ENCODE measurements around the gene FHOD3. TPM values are rescaled to one million over a fixed set of nuclear protein-coding genes. Genes with fewer than 3 reads are reported as not detected.

The FHOD3 gene
- total RNA-seq, 4 donors from 2014 or later, result 3.5 to 40.0 (median 14.5) TPM

DNA sequence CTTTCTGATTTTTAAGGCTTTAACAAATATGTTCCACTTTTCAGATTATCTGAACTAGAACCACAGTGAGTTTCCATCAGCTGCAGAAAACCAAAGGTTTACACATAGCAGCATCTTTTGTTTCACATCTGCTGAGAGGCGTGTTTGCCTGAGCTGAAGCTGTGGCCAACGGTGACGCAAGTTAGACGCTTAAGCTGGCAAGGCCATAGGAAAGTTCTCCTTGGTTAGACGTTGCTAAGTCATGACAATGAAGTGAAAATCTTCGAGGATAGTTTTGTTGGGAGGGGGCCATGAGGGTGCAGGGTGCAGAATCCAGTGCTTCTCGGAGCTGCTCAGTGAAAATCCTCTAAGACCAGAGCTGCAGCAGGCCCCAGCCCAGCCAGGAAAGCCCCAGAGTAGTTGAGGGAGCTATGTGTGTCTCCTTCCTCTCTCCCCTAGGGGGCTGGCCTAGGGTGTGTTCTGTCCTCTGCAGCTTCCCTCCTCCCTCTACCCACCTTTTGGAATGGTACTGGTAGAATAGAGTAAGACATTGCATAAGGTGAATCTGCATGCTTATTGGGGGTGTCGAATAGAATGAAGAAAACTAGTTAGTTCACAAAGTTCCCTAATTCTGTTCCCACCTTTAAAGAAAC lies 105.4 kb downstream of the FHOD3 start:
- Histone ChIP-seq H3K4me3 (no peak overlapping the region), H3K27me3 (no peaks in the 10 kb centered on the region), H3K4me1 (no peaks in the 10 kb centered on the region), H3K36me3 (no peaks in the 10 kb centered on the region), H3K9me3 (no peaks in the 10 kb centered on the region), H3K27ac (no peak overlapping the region)
- TF ChIP-seq POLR2A (IDR thresholded peaks at IDR 0.05), result no peak
- TF ChIP-seq POLR2AphosphoS5 (IDR thresholded peaks at IDR 0.05), result no peak
- no peak for TF ChIP-seq EP300 (IDR thresholded peaks at IDR 0.05; ENCODE audit: low read depth)
- TF ChIP-seq CTCF (IDR thresholded peaks at IDR 0.05), result no peak
- peak; percentile 21 for DNase-seq
- in situ Hi-C loops (cut with MboI; ENCODE audit: low pct_ligation_motif_present in 1 of 4, low pct_unique_long_range_greater_than_20kb in 1 of 4, low sequenced_read_pairs in 3 of 4) (no loop called here), intact Hi-C loops (cut with DNase I; ENCODE audit: low total_unique reads) (no loop called here)
- WGBS, 2 donors (ENCODE audit: low coverage in 1 of 2), result 73 to 87% methylated on average over 7 to 8 of the region's 8 CpGs

- Histone ChIP-seq H3K4me3 (no peak overlapping the region), H3K27ac (no peak overlapping the region), H3K9me3 (no peaks in the 10 kb centered on the region), H3K36me3 (no peaks in the 10 kb centered on the region), H3K4me1 (no peaks in the 10 kb centered on the region), H3K27me3 (no peaks in the 10 kb centered on the region)
- no peak for DNase-seq
- WGBS, 2 donors (ENCODE audit: low coverage in 1 of 2), result 93 to 100% methylated on average over 1 to 6 of the region's 6 CpGs
- in situ Hi-C loops (cut with MboI; ENCODE audit: low pct_ligation_motif_present in 1 of 4, low pct_unique_long_range_greater_than_20kb in 1 of 4, low sequenced_read_pairs in 3 of 4) (no loop called here), intact Hi-C loops (cut with DNase I; ENCODE audit: low total_unique reads) (no loop called here)
- no peak for TF ChIP-seq EP300 (IDR thresholded peaks at IDR 0.05; ENCODE audit: low read depth)
- TF ChIP-seq POLR2AphosphoS5 (IDR thresholded peaks at IDR 0.05), result no peak
- TF ChIP-seq POLR2A (IDR thresholded peaks at IDR 0.05), result no peak
- TF ChIP-seq CTCF (IDR thresholded peaks at IDR 0.05), result no peak
Observed at GRCh38 chr18:36403896-36404820, 106.6 kb downstream of the FHOD3 start.

DNA sequence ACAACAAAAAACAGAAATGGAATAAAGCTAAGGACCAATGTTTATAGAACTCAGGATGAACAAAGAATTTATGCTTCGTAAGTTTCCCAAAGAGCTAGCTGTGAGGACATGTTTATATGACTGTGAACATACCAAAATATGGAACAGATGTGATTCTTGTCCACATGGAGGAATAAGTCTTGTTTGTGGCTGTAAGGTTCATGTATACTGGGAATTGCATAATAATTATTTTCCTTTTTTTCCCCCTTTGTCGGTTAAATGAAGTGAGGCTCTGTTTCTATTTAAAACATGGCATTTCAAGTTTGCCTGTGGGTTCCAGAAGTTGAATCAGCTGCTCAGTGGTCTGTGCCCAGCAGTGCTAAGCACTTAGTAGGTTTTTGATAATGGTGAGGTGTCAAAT lies 108.1 kb downstream of the FHOD3 start:
- H3K4me1 ChIP-seq, result no peaks in the 10 kb centered on the region
- intact Hi-C loops (cut with DNase I; ENCODE audit: low total_unique reads), result no loop called here
- no peaks in the 10 kb centered on the region for H3K36me3 ChIP-seq
- DNase-seq, result no peak
- TF ChIP-seq POLR2A (IDR thresholded peaks at IDR 0.05) (no peak), CTCF (IDR thresholded peaks at IDR 0.05) (no peak), EP300 (IDR thresholded peaks at IDR 0.05; ENCODE audit: low read depth) (no peak), POLR2AphosphoS5 (IDR thresholded peaks at IDR 0.05) (no peak)
- in situ Hi-C loops (cut with MboI; ENCODE audit: low pct_ligation_motif_present in 1 of 4, low pct_unique_long_range_greater_than_20kb in 1 of 4, low sequenced_read_pairs in 3 of 4), result no loop called here
- no peak overlapping the region for H3K27ac ChIP-seq
- 85 to 87% methylated on average over 2 of the region's 2 CpGs for WGBS, 2 donors (ENCODE audit: low coverage in 1 of 2)
- H3K9me3 ChIP-seq, result no peaks in the 10 kb centered on the region
- H3K27me3 ChIP-seq, result no peaks in the 10 kb centered on the region
- no peak overlapping the region for H3K4me3 ChIP-seq

GRCh38 chr18:36406805-36407204 lies 109.3 kb downstream of the FHOD3 start:
- 20 to 85% methylated on average over 1 to 5 of the region's 5 CpGs for WGBS, 2 donors (ENCODE audit: low coverage in 1 of 2)
- H3K27me3 ChIP-seq, result no peaks in the 10 kb centered on the region
- in situ Hi-C loops (cut with MboI; ENCODE audit: low pct_ligation_motif_present in 1 of 4, low pct_unique_long_range_greater_than_20kb in 1 of 4, low sequenced_read_pairs in 3 of 4), result no loop called here
- H3K4me1 ChIP-seq, result no peaks in the 10 kb centered on the region
- intact Hi-C loops (cut with DNase I; ENCODE audit: low total_unique reads), result no loop called here
- H3K9me3 ChIP-seq, result no peaks in the 10 kb centered on the region
- DNase-seq, result no peak
- TF ChIP-seq POLR2A (IDR thresholded peaks at IDR 0.05), result no peak
- TF ChIP-seq POLR2AphosphoS5 (IDR thresholded peaks at IDR 0.05), result no peak
- no peak for TF ChIP-seq CTCF (IDR thresholded peaks at IDR 0.05)
- no peak for TF ChIP-seq EP300 (IDR thresholded peaks at IDR 0.05; ENCODE audit: low read depth)
- no peak overlapping the region for H3K27ac ChIP-seq
- H3K36me3 ChIP-seq, result no peaks in the 10 kb centered on the region
- H3K4me3 ChIP-seq, result no peak overlapping the region
